ENCODE measurements around the gene AGO1.

AGO1 gene

GRCh38 chr1:35882945-35883634 is at the start of gene AGO1:
AGO1 (plus strand) TSS chr1:35883209; CDS start chr1:35883422, 213 bp downstream.
- H3K36me3 ChIP-seq (ENCODE audit: insufficient read depth, low read length), result peaks cover 10% of the 10 kb centered on the region
- ATAC-seq (ENCODE audit: insufficient read depth, low read depth), result peak; percentile 87
- H2AFZ ChIP-seq (ENCODE audit: low read depth, low read length), result peak within 1 kb of the TSS; percentile 94
- H3K4me1 ChIP-seq (ENCODE audit: insufficient read depth, low read length), result peaks cover 37% of the 10 kb centered on the region
- H3K4me3 ChIP-seq (ENCODE audit: low read depth in 1 of 2, low read length in 2 of 2), result peak within 1 kb of the TSS; percentile 67 to 91
- H3K4me2 ChIP-seq (ENCODE audit: insufficient read depth, low read length), result peak within 1 kb of the TSS; percentile 92
- H3K27me3 ChIP-seq (ENCODE audit: insufficient read depth, low read length, poor library complexity), result no peaks in the 10 kb centered on the region
- DNase-seq, result peak; percentile 96
- H3K79me2 ChIP-seq (ENCODE audit: insufficient read depth, low read length), result peaks cover 49% of the 10 kb centered on the region
- peak within 1 kb of the TSS; percentile 91 for H3K9ac ChIP-seq (ENCODE audit: low read depth, low read length)
- H3K27ac ChIP-seq (ENCODE audit: low read length), result peak within 1 kb of the TSS; percentile 85
- H4K20me1 ChIP-seq (ENCODE audit: insufficient read depth, low read length), result peaks cover 33% of the 10 kb centered on the region
- H3K9me3 ChIP-seq (ENCODE audit: insufficient read depth, low read length, severe bottlenecking), result no peaks in the 10 kb centered on the region
- TF ChIP-seq EZH2 (IDR thresholded peaks at IDR 0.05; ENCODE audit: borderline replicate concordance, low read depth, low read length, severe bottlenecking) (no peak), CTCF (IDR thresholded peaks at IDR 0.05; ENCODE audit: borderline replicate concordance, extremely low read depth, low read length, poor library complexity, severe bottlenecking) (peak; percentile 96)

- no peaks in the 10 kb centered on the region for H3K4me1 ChIP-seq (ENCODE audit: insufficient read depth, low read length)
- no peaks in the 10 kb centered on the region for H4K20me1 ChIP-seq (ENCODE audit: insufficient read depth, low read length)
- ATAC-seq (ENCODE audit: insufficient read depth, low read depth) (no peak), DNase-seq (no peak)
- no peaks in the 10 kb centered on the region for H3K79me2 ChIP-seq (ENCODE audit: insufficient read depth, low read length)
- no peaks in the 10 kb centered on the region for H3K9me3 ChIP-seq (ENCODE audit: insufficient read depth, low read length, severe bottlenecking)
- no peak for TF ChIP-seq CTCF (IDR thresholded peaks at IDR 0.05; ENCODE audit: borderline replicate concordance, extremely low read depth, low read length, poor library complexity, severe bottlenecking)
- TF ChIP-seq EZH2 (IDR thresholded peaks at IDR 0.05; ENCODE audit: borderline replicate concordance, low read depth, low read length, severe bottlenecking), result no peak
- H3K4me3 ChIP-seq (ENCODE audit: low read depth in 1 of 2, low read length in 2 of 2), result no peak overlapping the region
- H3K27ac ChIP-seq (ENCODE audit: low read length), result no peak overlapping the region
- H3K4me2 ChIP-seq (ENCODE audit: insufficient read depth, low read length), result no peak overlapping the region
- no peak overlapping the region for H3K9ac ChIP-seq (ENCODE audit: low read depth, low read length)
- peaks cover 69% of the 10 kb centered on the region for H3K36me3 ChIP-seq (ENCODE audit: insufficient read depth, low read length)
- no peak overlapping the region for H2AFZ ChIP-seq (ENCODE audit: low read depth, low read length)
- H3K27me3 ChIP-seq (ENCODE audit: insufficient read depth, low read length, poor library complexity), result no peaks in the 10 kb centered on the region
Measured at GRCh38 chr1:35833395-35833794, 49.6 kb upstream of the AGO1 start.

GRCh38 chr1:35834218-35834617 is 48.8 kb upstream of the AGO1 start:
- H3K36me3 ChIP-seq (ENCODE audit: insufficient read depth, low read length), result peaks cover 67% of the 10 kb centered on the region
- no peaks in the 10 kb centered on the region for H3K9me3 ChIP-seq (ENCODE audit: insufficient read depth, low read length, severe bottlenecking)
- no peaks in the 10 kb centered on the region for H3K79me2 ChIP-seq (ENCODE audit: insufficient read depth, low read length)
- no peaks in the 10 kb centered on the region for H3K27me3 ChIP-seq (ENCODE audit: insufficient read depth, low read length, poor library complexity)
- H3K27ac ChIP-seq (ENCODE audit: low read length), result no peak overlapping the region
- H4K20me1 ChIP-seq (ENCODE audit: insufficient read depth, low read length), result no peaks in the 10 kb centered on the region
- no peak overlapping the region for H3K4me3 ChIP-seq (ENCODE audit: low read depth in 1 of 2, low read length in 2 of 2)
- no peak for ATAC-seq (ENCODE audit: insufficient read depth, low read depth)
- TF ChIP-seq CTCF (IDR thresholded peaks at IDR 0.05; ENCODE audit: borderline replicate concordance, extremely low read depth, low read length, poor library complexity, severe bottlenecking), result no peak
- no peak for TF ChIP-seq EZH2 (IDR thresholded peaks at IDR 0.05; ENCODE audit: borderline replicate concordance, low read depth, low read length, severe bottlenecking)
- H3K9ac ChIP-seq (ENCODE audit: low read depth, low read length), result no peak overlapping the region
- H3K4me2 ChIP-seq (ENCODE audit: insufficient read depth, low read length), result no peak overlapping the region
- H3K4me1 ChIP-seq (ENCODE audit: insufficient read depth, low read length), result no peaks in the 10 kb centered on the region
- DNase-seq, result no peak
- H2AFZ ChIP-seq (ENCODE audit: low read depth, low read length), result no peak overlapping the region

All from DND-41 (cell line).